Rectal smooth muscle tissue (tissue), 1 donor: ENCODE results near the gene CEACAM20.
"Not testable (repeated sequence)": the region's sequence is repeated elsewhere in the genome, so short reads cannot be mapped to it uniquely, and the experiment has no call there.

Experiments used
- H3K27ac ChIP-seq: one replicate; pipeline ENCODE4 v1.7.0; 2013; ENCODE audit warnings: low read depth, low read length, inconsistent platforms
- H3K27me3 ChIP-seq: one replicate; pipeline ENCODE4 v1.7.0; 2013; ENCODE audit warnings: low read length; ENCODE audit not compliant: control insufficient read depth, insufficient read depth
- H3K36me3 ChIP-seq: one replicate; pipeline ENCODE4 v1.7.0; 2013; ENCODE audit warnings: low read length; ENCODE audit not compliant: control insufficient read depth, insufficient read depth
- H3K4me1 ChIP-seq: one replicate; pipeline ENCODE4 v1.7.0; 2013; ENCODE audit warnings: low read length; ENCODE audit not compliant: control insufficient read depth, insufficient read depth
- H3K4me3 ChIP-seq: one replicate; pipeline ENCODE4 v1.7.0; 2013; ENCODE audit warnings: low read length
- H3K9ac ChIP-seq: one replicate; pipeline ENCODE4 v1.7.0; 2013; ENCODE audit warnings: low read length

CEACAM20 gene

DNA sequence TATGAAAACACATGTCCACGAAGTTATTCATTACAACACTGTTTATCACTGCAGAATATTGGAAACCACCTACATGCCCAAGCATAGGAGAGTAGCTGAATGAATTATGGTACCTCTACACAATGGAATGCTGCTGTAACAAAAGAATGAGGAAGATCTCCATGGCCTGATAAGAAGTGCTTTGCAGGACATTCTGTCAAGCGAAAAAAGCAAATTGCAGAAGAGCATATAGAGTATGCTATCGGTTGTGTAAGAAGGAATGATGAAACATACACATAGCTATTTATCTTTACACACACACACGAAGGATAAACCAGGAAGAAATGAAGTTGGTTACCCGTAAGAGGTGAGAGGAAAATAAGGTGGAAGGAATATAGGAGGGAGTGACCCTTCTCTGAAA is 37.5 kb upstream of the CEACAM20 start:
- H3K4me3 ChIP-seq, result no peak overlapping the region
- no peaks in the 10 kb centered on the region for H3K4me1 ChIP-seq
- no peak overlapping the region for H3K27ac ChIP-seq
- H3K36me3 ChIP-seq, result no peaks in the 10 kb centered on the region
- H3K27me3 ChIP-seq, result no peaks in the 10 kb centered on the region
- no peak overlapping the region for H3K9ac ChIP-seq

DNA sequence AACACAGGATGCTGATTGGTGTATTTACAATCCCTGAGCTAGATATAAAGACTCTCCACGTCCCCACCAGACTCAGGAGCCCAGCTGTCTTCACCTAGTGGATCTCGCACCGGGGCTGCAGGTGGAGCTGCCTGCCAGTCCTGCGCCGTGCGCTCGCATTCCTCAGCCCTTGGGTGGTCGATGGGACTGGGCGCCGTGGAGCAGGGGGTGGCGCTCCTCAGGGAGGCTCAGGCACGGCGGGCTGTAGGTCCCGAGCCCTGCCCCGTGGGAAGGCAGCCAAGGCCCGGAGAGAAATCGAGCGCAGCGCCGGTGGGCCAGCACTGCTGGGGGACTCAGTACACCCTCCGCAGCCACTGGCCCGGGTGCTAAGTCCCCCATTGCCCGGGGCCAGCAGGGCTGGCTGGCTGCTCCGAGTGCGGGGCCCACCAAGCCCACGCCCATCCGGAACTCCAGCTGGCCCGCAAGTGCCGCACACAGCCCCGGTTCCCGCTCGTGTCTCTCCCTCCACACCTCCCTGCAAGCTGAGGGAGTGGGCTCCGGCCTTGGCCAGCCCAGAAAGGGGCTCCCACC is 33.7 kb upstream of the CEACAM20 start:
- H3K4me3 ChIP-seq, H3K27ac ChIP-seq, H3K4me1 ChIP-seq, H3K9ac ChIP-seq, H3K27me3 ChIP-seq, H3K36me3 ChIP-seq: not testable (repeated sequence)

DNA sequence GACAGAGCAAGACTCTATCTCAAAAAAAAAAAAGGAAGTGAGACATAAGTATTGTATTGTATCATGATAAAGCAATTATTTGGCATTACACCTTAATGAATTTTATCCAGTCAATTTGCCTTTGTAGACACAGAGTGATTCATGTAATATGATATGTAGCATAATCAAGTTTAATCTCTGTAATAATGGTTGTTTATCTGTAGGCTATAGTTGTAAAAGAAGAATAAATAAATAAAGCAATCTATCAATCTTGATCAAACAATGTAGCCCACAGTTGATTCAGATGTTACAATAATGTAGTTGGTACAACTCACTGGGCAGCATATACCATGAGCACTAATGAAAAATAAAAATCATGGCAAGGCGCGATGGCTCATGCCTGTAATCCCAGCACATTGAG is 28.5 kb upstream of the CEACAM20 start:
- Histone ChIP-seq H3K27me3 (no peaks in the 10 kb centered on the region), H3K27ac (no peak overlapping the region), H3K4me1 (no peaks in the 10 kb centered on the region), H3K36me3 (no peaks in the 10 kb centered on the region), H3K9ac (no peak overlapping the region), H3K4me3 (no peak overlapping the region)

DNA sequence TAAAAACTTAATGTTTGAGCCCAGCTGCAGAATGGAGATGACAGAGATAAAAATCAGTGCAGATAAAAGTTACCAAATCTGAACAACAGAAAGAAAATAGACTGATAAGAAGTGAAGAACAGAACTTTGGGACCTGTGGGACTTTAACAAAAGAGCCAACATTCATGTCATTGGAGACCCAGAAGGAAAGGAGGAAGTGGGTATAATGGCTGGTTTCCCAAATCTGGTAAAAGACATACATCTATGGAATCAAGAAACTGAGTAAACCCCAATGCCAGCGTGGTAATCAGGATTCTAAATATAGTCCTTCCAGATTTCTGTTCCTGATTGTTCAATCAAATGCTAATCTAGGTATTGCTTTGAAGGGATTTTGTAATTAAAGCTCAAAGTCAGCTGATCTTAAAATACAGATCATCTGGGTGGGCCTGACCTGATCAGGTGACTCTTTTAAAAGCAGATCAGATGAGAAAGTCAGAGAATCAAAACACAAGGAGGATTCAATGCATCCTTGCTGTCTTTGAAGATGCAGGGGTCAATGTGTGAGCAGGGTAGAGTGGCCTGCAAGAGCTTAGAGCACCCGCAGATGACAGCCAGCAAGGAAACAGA is 25.3 kb upstream of the CEACAM20 start:
- H3K36me3 ChIP-seq, result no peaks in the 10 kb centered on the region
- no peak overlapping the region for H3K9ac ChIP-seq
- no peaks in the 10 kb centered on the region for H3K4me1 ChIP-seq
- no peak overlapping the region for H3K27ac ChIP-seq
- no peaks in the 10 kb centered on the region for H3K27me3 ChIP-seq
- H3K4me3 ChIP-seq, result no peak overlapping the region

DNA sequence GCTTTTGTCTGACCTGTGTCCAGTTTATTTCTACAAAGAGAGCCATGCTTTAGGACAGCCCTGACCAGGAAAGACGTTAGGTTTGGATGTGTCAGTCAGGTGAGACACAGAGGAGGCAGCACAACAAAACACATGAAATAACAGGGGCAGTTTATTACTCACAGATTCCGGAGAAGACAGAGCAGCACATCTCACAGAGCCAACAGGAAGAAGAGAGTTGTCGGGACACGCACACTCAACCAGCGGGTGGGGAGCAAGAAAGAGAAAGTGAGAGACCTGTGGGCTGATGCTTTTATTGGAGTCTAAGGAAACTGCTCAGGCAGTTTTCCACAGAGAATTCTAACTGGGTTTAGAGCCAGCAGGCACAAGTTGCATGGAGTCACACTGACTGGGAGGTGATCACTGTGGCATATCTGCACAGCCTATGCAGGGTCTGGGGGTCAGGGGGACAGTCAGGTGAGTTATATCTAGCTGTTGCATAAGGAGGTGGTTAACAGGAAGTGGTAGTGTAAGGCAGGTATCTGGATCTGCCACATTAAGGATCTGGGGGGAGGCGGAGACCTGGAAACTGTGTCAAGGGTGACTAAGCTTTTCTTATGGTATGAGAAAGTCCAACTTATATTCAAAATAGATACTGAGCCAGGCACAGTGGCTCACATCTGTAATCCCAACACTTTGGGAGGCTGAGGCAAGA is 24.1 kb upstream of the CEACAM20 start:
- Histone ChIP-seq H3K4me3 (no peak overlapping the region), H3K36me3 (no peaks in the 10 kb centered on the region), H3K27ac (no peak overlapping the region)

DNA sequence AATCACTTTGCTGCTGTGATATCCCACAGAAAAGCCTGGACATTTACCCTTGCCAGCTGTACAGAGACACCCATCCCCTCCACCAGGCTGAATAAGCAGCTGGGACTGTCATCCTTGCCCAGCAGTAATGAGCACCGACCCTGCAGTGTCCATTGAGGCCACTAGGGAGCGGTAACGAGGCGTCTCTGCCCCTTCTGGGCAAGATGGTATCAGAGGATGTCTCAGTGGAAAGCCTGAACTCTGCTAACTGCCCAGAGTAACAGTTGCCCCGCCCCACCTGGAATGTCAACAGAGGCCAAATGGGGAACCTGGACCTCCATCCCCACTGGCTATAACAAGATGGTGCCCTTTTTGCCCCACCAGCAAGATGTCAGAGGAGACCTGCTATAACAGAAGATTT is 22.8 kb upstream of the CEACAM20 start:
- Histone ChIP-seq H3K4me1 (no peaks in the 10 kb centered on the region), H3K36me3 (no peaks in the 10 kb centered on the region), H3K27ac (no peak overlapping the region), H3K4me3 (no peak overlapping the region), H3K27me3 (no peaks in the 10 kb centered on the region), H3K9ac (no peak overlapping the region)

More for the DNA sequence above, 24.1 kb upstream of the CEACAM20 start:
- H3K9ac ChIP-seq, result no peak overlapping the region
- no peaks in the 10 kb centered on the region for H3K27me3 ChIP-seq
- H3K4me1 ChIP-seq, result no peaks in the 10 kb centered on the region

DNA sequence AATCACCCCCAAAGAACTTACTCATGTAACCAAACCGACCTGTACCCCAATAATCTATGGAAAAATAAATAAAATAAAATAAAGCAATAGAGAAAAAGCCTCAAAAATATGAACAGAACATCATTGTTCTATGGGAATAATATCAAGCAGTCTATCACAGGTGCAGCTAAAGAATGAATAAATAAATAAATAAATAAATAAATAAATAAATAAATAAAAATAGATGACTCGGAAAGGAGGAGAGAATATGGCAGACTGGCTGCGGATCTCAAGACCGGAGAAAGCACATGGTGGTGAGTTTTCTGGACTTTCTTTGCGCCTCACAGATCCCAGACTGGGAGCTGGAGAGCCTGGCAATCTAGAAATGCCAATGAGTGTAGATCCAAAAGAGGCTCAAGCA is 22.4 kb upstream of the CEACAM20 start:
- Histone ChIP-seq H3K27me3 (no peaks in the 10 kb centered on the region), H3K9ac (no peak overlapping the region), H3K4me3 (no peak overlapping the region), H3K4me1 (no peaks in the 10 kb centered on the region), H3K27ac (no peak overlapping the region), H3K36me3 (no peaks in the 10 kb centered on the region)

DNA sequence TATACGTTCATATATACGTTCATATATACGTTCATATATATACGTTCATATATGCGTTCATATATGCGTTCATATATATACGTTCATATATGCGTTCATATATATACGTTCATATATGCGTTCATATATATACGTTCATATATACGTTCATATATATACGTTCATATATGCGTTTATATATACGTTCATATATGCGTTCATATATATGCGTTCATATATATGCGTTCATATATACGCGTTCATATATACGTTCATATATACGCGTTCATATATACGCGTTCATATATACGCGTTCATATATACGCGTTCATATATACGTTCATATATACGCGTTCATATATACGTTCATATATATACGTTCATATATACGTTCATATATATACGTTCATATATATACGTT is 21.5 kb upstream of the CEACAM20 start:
- not testable (repeated sequence) for H3K36me3 ChIP-seq, H3K27ac ChIP-seq, H3K9ac ChIP-seq, H3K4me3 ChIP-seq, H3K27me3 ChIP-seq, H3K4me1 ChIP-seq

DNA sequence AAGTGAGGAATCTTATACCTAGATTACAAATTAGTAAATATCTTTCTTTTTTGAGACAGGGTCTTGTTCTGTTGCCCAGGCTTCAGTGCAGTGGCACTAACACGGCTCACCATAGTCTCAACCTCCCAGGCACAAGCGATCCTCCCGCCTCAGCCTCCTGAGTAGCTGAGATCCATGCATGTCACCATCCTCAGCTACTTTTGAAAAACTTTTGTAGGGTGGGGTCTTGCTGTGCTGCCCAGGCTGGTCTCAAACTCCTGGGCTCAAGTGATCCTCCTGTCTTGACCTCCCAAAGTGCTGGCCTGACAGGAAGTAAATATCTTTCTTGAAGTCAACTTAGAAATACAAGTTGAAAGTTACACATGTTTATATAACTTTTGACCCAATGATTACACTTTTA is 20.0 kb upstream of the CEACAM20 start:
- H3K9ac ChIP-seq, result no peak overlapping the region
- no peaks in the 10 kb centered on the region for H3K4me1 ChIP-seq
- no peaks in the 10 kb centered on the region for H3K27me3 ChIP-seq
- H3K27ac ChIP-seq, result no peak overlapping the region
- H3K4me3 ChIP-seq, result no peak overlapping the region
- H3K36me3 ChIP-seq, result no peaks in the 10 kb centered on the region

DNA sequence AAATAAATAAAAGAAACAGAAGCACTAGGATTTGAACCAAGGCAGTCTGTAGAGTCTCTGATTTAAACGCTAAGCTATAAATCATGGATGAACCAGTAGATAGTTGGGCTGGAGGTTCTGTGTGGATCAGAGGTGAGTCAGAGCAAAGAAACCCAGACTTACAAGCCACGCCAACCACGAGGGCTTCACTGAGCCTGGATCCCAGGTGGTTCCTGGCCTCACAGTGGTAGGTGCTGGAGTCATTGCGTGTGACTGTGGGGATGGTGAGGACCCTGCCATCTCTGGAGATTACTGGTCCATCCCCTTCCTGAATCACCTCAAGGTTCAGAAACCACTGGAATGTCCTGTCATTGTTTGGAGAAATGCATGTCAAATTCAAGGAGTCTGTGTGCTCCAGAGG is 19.3 kb upstream of the CEACAM20 start:
- no peak overlapping the region for H3K9ac ChIP-seq
- H3K4me1 ChIP-seq, result no peaks in the 10 kb centered on the region
- no peaks in the 10 kb centered on the region for H3K36me3 ChIP-seq

DNA sequence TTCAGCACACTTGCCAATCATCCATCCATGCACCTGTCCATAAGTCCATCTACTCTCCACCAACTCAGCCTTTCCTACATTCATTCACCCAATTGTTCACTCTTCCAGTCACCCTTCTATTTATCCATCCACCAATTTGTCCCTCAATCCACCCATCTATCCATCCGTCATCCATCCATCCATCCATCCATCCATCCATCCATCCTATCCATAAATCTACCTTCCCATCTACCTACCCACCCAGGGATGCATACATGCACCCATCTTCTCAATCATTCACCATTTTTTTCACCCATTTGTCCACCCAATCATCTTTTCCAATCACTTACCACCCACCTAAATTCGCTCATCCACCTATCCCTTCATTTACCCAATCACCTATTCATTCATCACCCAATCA is 14.6 kb upstream of the CEACAM20 start:
- Histone ChIP-seq H3K36me3 (no peaks in the 10 kb centered on the region), H3K27ac (no peak overlapping the region), H3K4me3 (no peak overlapping the region), H3K9ac (no peak overlapping the region), H3K27me3 (no peaks in the 10 kb centered on the region), H3K4me1 (no peaks in the 10 kb centered on the region)

More for the DNA sequence above, 19.3 kb upstream of the CEACAM20 start:
- Histone ChIP-seq H3K4me3 (no peak overlapping the region), H3K27ac (no peak overlapping the region), H3K27me3 (no peaks in the 10 kb centered on the region)

DNA sequence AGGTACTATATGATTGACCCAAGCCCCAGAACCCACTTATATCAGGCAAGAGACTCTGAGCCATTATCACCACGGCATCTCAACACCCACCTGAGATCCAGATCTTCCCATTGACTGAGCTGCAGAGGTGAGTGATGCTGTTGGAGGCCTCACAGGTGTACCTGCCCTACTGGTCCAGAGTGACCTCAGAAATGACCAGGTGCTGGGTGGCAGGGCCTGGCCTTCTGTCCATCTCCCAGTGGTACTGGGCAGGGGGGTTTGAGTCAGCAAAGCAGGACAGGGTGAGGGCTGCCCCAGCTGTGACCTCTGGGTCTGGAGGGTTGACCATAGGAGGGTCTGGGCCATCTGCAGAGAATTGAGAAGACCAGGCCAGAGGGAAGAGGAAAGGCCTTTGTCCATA is 13.2 kb upstream of the CEACAM20 start:
- H3K4me1 ChIP-seq, result no peaks in the 10 kb centered on the region
- H3K4me3 ChIP-seq, result no peak overlapping the region
- H3K27me3 ChIP-seq, result no peaks in the 10 kb centered on the region
- H3K36me3 ChIP-seq, result no peaks in the 10 kb centered on the region
- H3K27ac ChIP-seq, result no peak overlapping the region
- no peak overlapping the region for H3K9ac ChIP-seq

DNA sequence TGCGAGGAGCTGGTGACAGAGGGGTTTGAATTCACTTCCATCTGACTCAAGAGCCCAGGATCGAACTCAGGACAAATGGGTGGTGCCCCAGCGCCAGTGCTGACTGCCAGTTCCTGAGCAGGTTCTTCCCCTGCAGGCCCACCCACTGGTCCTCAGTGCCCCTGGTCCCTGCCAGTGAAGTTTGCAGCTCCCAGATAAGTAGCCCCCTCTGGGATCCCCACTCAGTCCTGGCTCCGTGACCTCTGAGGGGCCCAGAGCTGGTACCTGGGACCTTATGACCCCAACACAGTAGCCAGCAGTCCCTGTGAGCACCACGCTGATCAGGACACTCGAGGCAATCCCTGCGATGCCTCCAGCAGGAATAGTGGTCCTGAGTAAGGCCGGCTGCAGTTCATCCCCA is 11.3 kb upstream of the CEACAM20 start:
- no peak overlapping the region for H3K9ac ChIP-seq
- H3K4me1 ChIP-seq, result no peaks in the 10 kb centered on the region
- H3K27ac ChIP-seq, result no peak overlapping the region
- H3K36me3 ChIP-seq, result no peaks in the 10 kb centered on the region
- H3K4me3 ChIP-seq, result no peak overlapping the region
- no peaks in the 10 kb centered on the region for H3K27me3 ChIP-seq
